PC-3 (cell line): ENCODE data around the gene PKN2. TPM values are rescaled to one million over a fixed set of nuclear protein-coding genes. Genes with fewer than 3 reads are reported as not detected.

Experiments
- ATAC-seq: fragments of 200-7000 bp; cut with Tn5 transposase; 2 replicates; pipeline ENCODE4 v1.9.1; 2020; ENCODE audit warnings: mild to moderate bottlenecking, moderate library complexity
- BruUV-seq: library from RNA; stranded (reverse); fragments of 400-500 nt; replicated peaks from 2 replicates; lab custom pipeline; 2021; lab: Mats Ljungman, UMichigan
- CTCF ChIA-PET: fragments of 300-600 bp; sonication (Branson Sonifier 250); formaldehyde crosslinking; loops from one replicate; lab custom pipeline; 2022; ENCODE audit warnings: antibody characterized with exemption; lab: Charles Lee
- POLR2A ChIA-PET: fragments of 300-600 bp; sonication (Branson Sonifier 250); formaldehyde crosslinking; loops from one replicate; lab custom pipeline; 2022; ENCODE audit warnings: antibody characterized with exemption; ENCODE audit not compliant: unreplicated experiment; lab: Charles Lee
- DNase-seq: peaks from one replicate; pipeline ENCODE4 v3.0.0-alpha.2; 2015
- H2AFZ ChIP-seq: fragments of 300-600 bp; sonication (generic); 2 replicates; pipeline ENCODE4 v1.6.0; 2016; ENCODE audit warnings: antibody characterized with exemption, low read length
- H3F3A ChIP-seq: fragments of 300-600 bp; sonication (generic); one replicate; pipeline ENCODE4 v1.6.0; 2017; ENCODE audit warnings: antibody characterized with exemption, low read length, control low read depth, mild to moderate bottlenecking; ENCODE audit not compliant: unreplicated experiment
- H3K27ac ChIP-seq: fragments of 300-600 bp; sonication (generic); 2 replicates; pipeline ENCODE4 v1.5.1; 2016; ENCODE audit warnings: mild to moderate bottlenecking, low read length
- H3K27me3 ChIP-seq: fragments of 300-600 bp; sonication (generic); 2 replicates; pipeline ENCODE4 v1.6.1; 2016; ENCODE audit warnings: low read length, mixed read lengths
- H3K36me3 ChIP-seq: fragments of 300-600 bp; sonication (generic); 2 replicates; pipeline ENCODE4 v1.6.1; 2016; ENCODE audit warnings: low read depth, mixed run types, low read length, mixed read lengths
- H3K4me1 ChIP-seq: fragments of 300-600 bp; sonication (generic); 2 replicates; pipeline ENCODE4 v1.5.1; 2016; ENCODE audit warnings: low read length; ENCODE audit not compliant: insufficient read depth
- H3K4me2 ChIP-seq: fragments of 300-600 bp; sonication (generic); 2 replicates; pipeline ENCODE4 v1.6.0; 2016; ENCODE audit warnings: low read length
- H3K4me3 ChIP-seq: fragments of 300-600 bp; sonication (generic); 2 replicates; pipeline ENCODE4 v1.5.1; 2016; ENCODE audit warnings: mild to moderate bottlenecking, low read length, mixed read lengths
- H3K79me2 ChIP-seq: fragments of 300-600 bp; sonication (generic); 2 replicates; pipeline ENCODE4 v1.6.1; 2017; ENCODE audit warnings: low read length, mixed read lengths
- H3K9ac ChIP-seq: fragments of 300-600 bp; sonication (generic); 2 replicates; pipeline ENCODE4 v1.6.0; 2016; ENCODE audit warnings: mild to moderate bottlenecking, low read length
- H3K9me2 ChIP-seq: fragments of 300-600 bp; sonication (generic); replicated peaks from 2 replicates; pipeline ENCODE4 v1.6.1; 2016; ENCODE audit warnings: mixed run types, low read length, mixed read lengths
- H3K9me3 ChIP-seq: fragments of 300-600 bp; sonication (generic); 2 replicates; pipeline ENCODE4 v1.6.1; 2016; ENCODE audit warnings: low read length, mixed read lengths
- H4K20me1 ChIP-seq: fragments of 300-600 bp; sonication (generic); 2 replicates; pipeline ENCODE4 v1.6.1; 2016; ENCODE audit warnings: low read length, mixed read lengths
- EZH2 ChIP-seq: fragments of 300-600 bp; sonication (generic); IDR thresholded peaks from one replicate; pipeline ENCODE4 v1.6.1; 2017; ENCODE audit warnings: antibody characterized with exemption, mild to moderate bottlenecking, low read length; ENCODE audit not compliant: unreplicated experiment
- EZH2phosphoT487 ChIP-seq: fragments of 300-600 bp; sonication (generic); IDR thresholded peaks from 2 replicates; pipeline ENCODE4 v1.6.1; 2018; ENCODE audit warnings: mild to moderate bottlenecking, antibody characterized with exemption, low read length, borderline replicate concordance
- intact Hi-C: fragments of 100-400 bp; cut with micrococcal nuclease; formaldehyde crosslinking; loops from 2 replicates; pipeline ENCODE4 v1.9.0; 2023
- total RNA-seq: library from RNA; depleted of rRNA; stranded (reverse); fragments of >200 nt; gene quantifications from 2 replicates; pipeline ENCODE4 v1.2.3, GENCODE V29; 2014
- TF ChIP-seq, protein P1 (sequence below): fragments of 300-600 bp; sonication (generic); conservative IDR thresholded peaks from 2 replicates; pipeline ENCODE4 v1.5.1; 2017; ENCODE audit warnings: antibody characterized with exemption, low read depth, mild to moderate bottlenecking, low read length

The PKN2 gene
- total RNA-seq, 1 experiment from 2014 or later = 20.8 TPM

DNA sequence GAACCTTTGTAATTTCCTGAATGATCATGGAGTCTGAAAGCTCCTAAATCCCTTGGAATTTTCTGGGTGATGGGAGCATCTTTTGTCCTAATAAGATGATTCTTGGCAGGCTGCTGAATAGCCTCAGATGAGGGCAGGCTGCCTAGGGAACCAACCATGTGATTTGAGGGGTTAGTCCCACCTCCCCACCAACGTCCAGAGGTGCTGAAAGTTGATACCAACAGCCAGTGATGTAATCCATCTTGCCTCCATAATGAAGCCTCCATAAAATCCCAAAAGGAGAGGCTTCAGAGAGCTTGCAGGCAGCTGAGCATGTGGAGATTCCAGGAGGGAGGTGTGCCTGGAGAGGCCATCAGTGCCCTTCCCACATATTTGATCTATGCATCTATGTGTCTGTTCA is 163.6 kb downstream of the PKN2 start:
- Histone ChIP-seq H4K20me1 (no peaks in the 10 kb centered on the region), H3K9me3 (no peaks in the 10 kb centered on the region), H3K4me3 (no peak overlapping the region), H3K79me2 (no peaks in the 10 kb centered on the region), H3K9ac (no peak overlapping the region), H3K27ac (no peak overlapping the region), H3K4me1 (no peaks in the 10 kb centered on the region), H3F3A (no peaks in the 10 kb centered on the region), H3K27me3 (no peaks in the 10 kb centered on the region), H3K4me2 (no peak overlapping the region), H3K9me2 (no peaks in the 10 kb centered on the region), H3K36me3 (peaks cover 3% of the 10 kb centered on the region; the same call in 1 of the 2 replicates), H2AFZ (no peak overlapping the region)
- no TSS peak for BruUV-seq
- DNase-seq (no peak), ATAC-seq (no peak)
- TF ChIP-seq, protein P1, sequence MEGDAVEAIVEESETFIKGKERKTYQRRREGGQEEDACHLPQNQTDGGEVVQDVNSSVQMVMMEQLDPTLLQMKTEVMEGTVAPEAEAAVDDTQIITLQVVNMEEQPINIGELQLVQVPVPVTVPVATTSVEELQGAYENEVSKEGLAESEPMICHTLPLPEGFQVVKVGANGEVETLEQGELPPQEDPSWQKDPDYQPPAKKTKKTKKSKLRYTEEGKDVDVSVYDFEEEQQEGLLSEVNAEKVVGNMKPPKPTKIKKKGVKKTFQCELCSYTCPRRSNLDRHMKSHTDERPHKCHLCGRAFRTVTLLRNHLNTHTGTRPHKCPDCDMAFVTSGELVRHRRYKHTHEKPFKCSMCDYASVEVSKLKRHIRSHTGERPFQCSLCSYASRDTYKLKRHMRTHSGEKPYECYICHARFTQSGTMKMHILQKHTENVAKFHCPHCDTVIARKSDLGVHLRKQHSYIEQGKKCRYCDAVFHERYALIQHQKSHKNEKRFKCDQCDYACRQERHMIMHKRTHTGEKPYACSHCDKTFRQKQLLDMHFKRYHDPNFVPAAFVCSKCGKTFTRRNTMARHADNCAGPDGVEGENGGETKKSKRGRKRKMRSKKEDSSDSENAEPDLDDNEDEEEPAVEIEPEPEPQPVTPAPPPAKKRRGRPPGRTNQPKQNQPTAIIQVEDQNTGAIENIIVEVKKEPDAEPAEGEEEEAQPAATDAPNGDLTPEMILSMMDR = no peak
- TF ChIP-seq EZH2phosphoT487 = no peak
- ChIA-PET CTCF (no interaction called here), POLR2A (no interaction called here)
- intact Hi-C loops = loop anchor here (5.0 kb wide), 1 partner anchor 195 kb away; no protein-coding TSS in a partner anchor

DNA sequence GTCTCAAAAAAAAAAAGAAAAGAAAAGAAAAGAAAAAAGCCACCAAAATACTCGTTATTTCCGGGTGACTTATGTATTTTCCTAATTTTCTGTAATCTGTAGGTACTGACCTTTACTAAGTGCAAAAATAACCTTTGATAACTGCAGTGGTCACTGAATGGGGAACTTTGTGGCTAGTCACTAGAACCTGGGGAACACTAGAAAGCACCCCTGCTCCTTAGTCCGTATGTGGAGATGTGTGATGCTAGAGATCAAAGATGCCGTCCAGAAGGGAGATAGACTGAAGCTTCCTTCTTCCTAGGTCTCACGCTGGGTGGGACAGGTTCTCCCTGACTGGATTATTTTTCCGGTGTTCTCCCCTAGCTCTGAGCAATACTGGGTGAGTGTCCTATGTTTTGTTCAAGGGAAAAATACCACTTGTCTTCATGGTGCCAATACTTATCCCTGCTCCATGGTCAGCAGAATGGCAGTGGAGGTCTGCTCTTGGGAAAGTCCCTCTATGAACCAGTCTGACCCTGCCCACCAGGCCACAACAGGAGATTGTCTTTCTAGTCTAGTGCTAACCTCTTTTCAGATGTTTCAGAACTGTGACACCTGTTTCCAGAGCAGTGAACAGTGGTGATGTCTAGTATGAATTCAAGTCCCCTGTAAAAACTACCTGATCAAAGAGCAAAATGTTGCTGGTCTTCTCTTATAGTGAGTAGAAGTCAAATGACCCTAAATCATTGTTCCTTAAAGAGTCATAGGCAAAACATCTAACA is 167.4 kb downstream of the PKN2 start:
- H3K9ac ChIP-seq = no peak overlapping the region
- ChIA-PET POLR2A (no interaction called here), CTCF (no interaction called here)
- peaks cover 19% of the 10 kb centered on the region for H3K36me3 ChIP-seq
- no peaks in the 10 kb centered on the region for H3F3A ChIP-seq
- no peak for DNase-seq
- no peaks in the 10 kb centered on the region for H3K9me3 ChIP-seq
- H3K4me3 ChIP-seq = no peak overlapping the region
- no peak overlapping the region for H3K27ac ChIP-seq
- intact Hi-C loops = no loop called here
- BruUV-seq = no TSS peak
- H3K4me1 ChIP-seq = no peaks in the 10 kb centered on the region
- no peaks in the 10 kb centered on the region for H4K20me1 ChIP-seq
- no peak for ATAC-seq
- no peaks in the 10 kb centered on the region for H3K9me2 ChIP-seq
- no peak overlapping the region for H3K4me2 ChIP-seq
- no peaks in the 10 kb centered on the region for H3K27me3 ChIP-seq
- no peaks in the 10 kb centered on the region for H3K79me2 ChIP-seq
- no peak for TF ChIP-seq EZH2
- TF ChIP-seq, protein P1 = no peak
- no peak for TF ChIP-seq EZH2phosphoT487
- H2AFZ ChIP-seq = no peak overlapping the region
